Astrocyte of the cerebellum (primary cell): ENCODE results near the gene CXXC5.

Experiments used
- DNase-seq: peaks from one replicate; pipeline ENCODE4 v3.0.0-alpha.2; 2011; ENCODE audit warnings: low read depth
- H3K4me3 ChIP-seq: 2 replicates; pipeline ENCODE4 v1.5.1; 2011; ENCODE audit warnings: mild to moderate bottlenecking, low read depth, low read length, moderate library complexity
- in situ Hi-C: cut with HindIII; loops from 2 replicates; pipeline ENCODE4 v1.10.0; 2017; ENCODE audit warnings: low sequenced_read_pairs
- TF ChIP-seq, protein P1 (sequence below): IDR thresholded peaks from 2 replicates; pipeline ENCODE4 v1.5.1; 2012; ENCODE audit warnings: low read length, low read depth, moderate library complexity, mild to moderate bottlenecking; ENCODE audit errors: missing control alignments

The CXXC5 gene

DNA sequence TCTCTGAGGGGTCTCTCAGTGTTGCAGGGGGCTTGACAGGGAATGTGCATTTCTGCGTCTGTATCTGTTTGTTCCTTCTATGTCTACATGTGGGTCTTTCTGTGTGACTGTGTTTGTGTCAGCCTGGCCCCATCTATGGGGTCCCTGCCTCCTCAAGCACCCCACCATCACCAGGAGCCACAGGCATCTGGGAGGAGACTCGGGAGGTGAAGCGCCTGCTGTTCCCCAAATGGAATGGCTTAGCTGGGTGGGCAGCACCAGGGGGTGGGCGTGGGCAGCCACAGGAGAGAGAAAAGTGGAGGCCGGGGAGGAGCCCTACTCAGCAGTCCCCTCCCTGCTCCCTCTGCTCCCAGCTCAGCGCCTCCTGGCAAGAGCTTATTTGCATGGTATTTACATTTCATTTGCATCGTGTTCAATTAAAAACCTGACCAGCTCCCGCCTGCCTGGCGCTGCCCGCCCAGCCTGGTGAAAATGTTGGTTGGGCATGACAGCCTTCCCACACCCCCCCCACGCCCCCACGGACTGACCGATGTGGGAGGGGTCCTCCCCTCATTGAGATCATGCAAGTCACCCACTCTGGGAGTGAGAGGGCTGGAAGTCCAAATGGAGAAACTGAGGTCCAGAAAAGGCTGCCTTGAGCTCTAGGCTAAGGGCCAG lies 50.5 kb downstream of the CXXC5 start:
- H3K4me3 ChIP-seq, result no peak overlapping the region
- TF ChIP-seq, protein P1, sequence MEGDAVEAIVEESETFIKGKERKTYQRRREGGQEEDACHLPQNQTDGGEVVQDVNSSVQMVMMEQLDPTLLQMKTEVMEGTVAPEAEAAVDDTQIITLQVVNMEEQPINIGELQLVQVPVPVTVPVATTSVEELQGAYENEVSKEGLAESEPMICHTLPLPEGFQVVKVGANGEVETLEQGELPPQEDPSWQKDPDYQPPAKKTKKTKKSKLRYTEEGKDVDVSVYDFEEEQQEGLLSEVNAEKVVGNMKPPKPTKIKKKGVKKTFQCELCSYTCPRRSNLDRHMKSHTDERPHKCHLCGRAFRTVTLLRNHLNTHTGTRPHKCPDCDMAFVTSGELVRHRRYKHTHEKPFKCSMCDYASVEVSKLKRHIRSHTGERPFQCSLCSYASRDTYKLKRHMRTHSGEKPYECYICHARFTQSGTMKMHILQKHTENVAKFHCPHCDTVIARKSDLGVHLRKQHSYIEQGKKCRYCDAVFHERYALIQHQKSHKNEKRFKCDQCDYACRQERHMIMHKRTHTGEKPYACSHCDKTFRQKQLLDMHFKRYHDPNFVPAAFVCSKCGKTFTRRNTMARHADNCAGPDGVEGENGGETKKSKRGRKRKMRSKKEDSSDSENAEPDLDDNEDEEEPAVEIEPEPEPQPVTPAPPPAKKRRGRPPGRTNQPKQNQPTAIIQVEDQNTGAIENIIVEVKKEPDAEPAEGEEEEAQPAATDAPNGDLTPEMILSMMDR, result no peak
- in situ Hi-C loops, result loop anchor here (10.0 kb wide), 1 partner anchor 54 kb away; the partner anchor contains the start of gene CXXC5
- DNase-seq, result peak; percentile 88

DNA sequence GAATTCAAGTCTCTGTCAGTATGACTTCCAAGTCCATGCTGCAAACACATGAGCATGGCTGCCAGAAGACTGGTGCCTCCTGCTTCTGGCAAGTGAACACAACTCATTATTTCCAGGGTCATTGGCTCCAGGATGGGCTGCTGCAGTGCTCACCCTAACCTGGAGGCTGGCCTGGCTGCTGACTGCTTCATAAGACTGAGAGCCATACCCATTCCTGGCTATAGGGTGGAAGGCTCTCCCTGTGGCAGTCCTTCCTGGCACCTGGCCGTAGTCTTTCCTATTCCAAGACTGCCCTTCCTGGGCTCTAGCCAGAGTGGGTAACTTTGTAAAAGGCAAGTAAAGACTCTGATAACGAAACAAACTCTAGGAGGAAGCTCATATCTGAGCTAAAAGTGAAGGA lies 51.2 kb downstream of the CXXC5 start:
- TF ChIP-seq, protein P1, result no peak

DNA sequence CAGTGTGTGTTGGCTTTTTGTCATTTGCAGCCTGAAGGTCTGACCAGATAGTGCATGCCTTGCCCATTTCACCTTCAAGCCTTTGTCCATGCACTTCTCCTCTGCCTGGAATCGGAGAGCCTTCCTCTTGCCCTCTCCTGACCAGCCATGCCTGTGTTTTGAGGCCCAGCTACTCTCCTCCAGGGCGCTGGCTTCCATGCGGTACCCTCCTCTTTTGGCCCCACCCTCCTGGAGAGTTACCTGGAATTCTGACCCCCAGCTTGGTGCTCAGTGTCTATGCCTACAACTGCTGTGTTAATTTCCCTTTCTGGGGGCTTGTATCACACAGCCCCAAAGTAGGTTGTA lies 52.5 kb downstream of the CXXC5 start:
- DNase-seq, result no peak
- in situ Hi-C loops, result no loop called here
- TF ChIP-seq, protein P1, result no peak
- no peak overlapping the region for H3K4me3 ChIP-seq

More for the DNA sequence above, 51.2 kb downstream of the CXXC5 start:
- DNase-seq, result no peak
- in situ Hi-C loops, result loop anchor here (10.0 kb wide), 1 partner anchor 55 kb away; the partner anchor contains the start of gene CXXC5
- no peak overlapping the region for H3K4me3 ChIP-seq

DNA sequence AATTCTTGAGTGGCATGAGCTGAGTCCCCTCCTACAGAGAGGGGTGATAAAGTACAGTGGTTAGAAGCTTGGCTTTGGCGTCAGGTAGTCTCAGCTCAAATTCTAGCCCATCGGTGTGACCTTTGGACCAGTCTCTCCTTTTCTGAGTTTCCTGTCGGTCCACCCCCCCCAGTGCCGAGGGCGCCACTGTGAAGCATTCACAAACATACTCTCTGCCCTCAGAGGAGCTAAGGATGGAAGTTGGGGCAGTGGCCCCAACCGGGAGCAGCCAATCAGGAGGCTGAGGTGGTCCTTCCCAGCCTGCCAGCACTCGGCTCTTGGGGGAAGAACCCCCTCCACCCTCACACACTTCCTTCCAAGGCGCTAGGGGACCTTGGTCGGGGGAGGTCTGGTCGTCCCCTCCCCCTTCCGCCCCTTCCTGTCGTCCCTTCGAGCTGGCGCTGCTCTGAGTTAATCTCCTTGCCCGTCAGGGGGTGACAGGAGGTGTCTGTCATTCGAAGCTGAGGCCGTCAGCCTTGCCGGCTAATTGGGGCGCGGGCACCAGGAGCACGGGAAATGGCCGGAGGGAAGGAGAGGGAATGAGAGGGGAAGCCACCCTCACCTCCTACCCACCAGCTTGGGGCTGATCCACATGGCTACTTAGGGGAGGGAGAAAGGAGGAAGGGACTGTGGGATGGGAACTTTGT lies 53.0 kb downstream of the CXXC5 start:
- TF ChIP-seq, protein P1, result no peak
- DNase-seq, result no peak
- no peak overlapping the region for H3K4me3 ChIP-seq
- in situ Hi-C loops, result no loop called here

DNA sequence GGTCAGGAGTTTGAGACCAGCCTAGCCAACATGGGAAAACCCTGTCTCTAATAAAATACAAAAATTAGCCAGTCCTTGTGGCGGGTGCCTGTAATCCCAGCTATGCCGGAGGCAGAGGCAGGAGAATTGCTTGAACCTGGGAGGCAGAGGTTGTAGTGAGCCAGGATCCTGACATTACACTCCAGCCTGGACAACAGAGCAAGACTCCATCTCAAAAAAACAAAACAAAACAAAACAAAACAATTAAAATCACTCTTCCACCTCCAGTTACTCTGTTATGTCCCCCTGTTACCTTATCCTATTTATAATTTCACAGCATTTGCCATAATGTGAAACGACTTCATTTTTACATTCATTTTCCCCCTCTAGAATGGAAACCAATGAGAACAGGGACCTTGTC lies 54.4 kb downstream of the CXXC5 start:
- TF ChIP-seq, protein P1, result no peak
- no peak overlapping the region for H3K4me3 ChIP-seq
- DNase-seq, result no peak
- in situ Hi-C loops, result no loop called here

DNA sequence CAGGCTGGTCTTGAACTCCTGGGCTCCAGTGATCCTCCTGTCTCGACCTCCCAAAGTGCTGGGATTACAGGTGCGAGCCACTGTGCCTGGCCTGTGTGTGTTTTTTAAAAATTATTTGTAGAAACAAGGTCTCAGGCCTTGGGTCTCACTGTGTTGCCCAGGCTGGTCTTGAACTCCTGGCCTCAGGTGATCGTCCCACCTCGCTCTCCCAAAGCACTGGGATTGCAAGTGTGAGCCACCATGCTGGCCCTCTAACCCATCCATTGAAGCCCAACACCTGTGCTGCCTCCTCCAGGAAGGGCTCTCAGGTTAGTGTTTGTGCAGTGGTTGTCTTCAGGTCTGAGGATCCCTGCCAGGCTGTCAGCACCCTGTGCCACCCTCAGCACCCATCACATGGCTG lies 56.6 kb downstream of the CXXC5 start:
- no peak overlapping the region for H3K4me3 ChIP-seq
- no peak for DNase-seq
- TF ChIP-seq, protein P1, result no peak
- in situ Hi-C loops, result loop anchor here (5.0 kb wide), 1 partner anchor 48 kb away; no protein-coding TSS in a partner anchor
